ENCODE measurements around the gene PIGQ. TPM values are rescaled to one million over a fixed set of nuclear protein-coding genes. Genes with fewer than 3 reads are reported as not detected.

Gene PIGQ
- total and polyA plus RNA-seq, 2 of the 13 experiments (the other 11 are each of a cell fraction or from before 2014, with no cell fraction given): 7.7 to 19.7 TPM

GRCh38 chr16:524274-525040, 45.3 kb upstream of the PIGQ start (continued):
- TF ChIP-seq ARID3A (IDR thresholded peaks at IDR 0.05; ENCODE audit: low read depth, low read length) (no peak), ZNF891 (CRISPR knock-in tag; IDR thresholded peaks at IDR 0.05) (no peak), ZC3H13 (CRISPR knock-in tag; IDR thresholded peaks at IDR 0.05) (peak; percentile 93), ZBTB20 (CRISPR knock-in tag; IDR thresholded peaks at IDR 0.05; ENCODE audit: borderline replicate concordance, low read depth) (no peak), KDM4B (CRISPR knock-in tag; IDR thresholded peaks at IDR 0.05) (0 out of 2 replicates have a peak, but pooled peaks have one; percentile 22), AGO1 (IDR thresholded peaks at IDR 0.05; ENCODE audit: low read depth, low read length, poor library complexity, severe bottlenecking) (peak; percentile 93), POLR2G (IDR thresholded peaks at IDR 0.05; ENCODE audit: low read depth, low read length) (peak; percentile 46)

GRCh38 chr16:525123-525519, 44.6 kb upstream of the PIGQ start:
- DNase-seq (ENCODE audit: low spot score) (no peak), ATAC-seq (no peak), FAIRE-seq (no peak)
- H3K4me1 ChIP-seq (ENCODE audit: insufficient read depth, low read length): peaks cover 43% of the 10 kb centered on the region
- H3K27ac ChIP-seq (ENCODE audit: extremely low read length, insufficient read depth, low read length): no peak overlapping the region
- H3K9ac ChIP-seq (ENCODE audit: insufficient read depth, low read depth, low read length): peak overlapping the region; percentile 98; the same call in 1 of the 2 replicates
- WGBS (ENCODE audit: low lambda C conversion rate): 97% methylated on average over 6 of the region's 8 CpGs
- CTCF ChIA-PET (ENCODE audit: low intra/inter-chr PET ratio, low total read pairs): no interaction called here
- peaks cover 7% of the 10 kb centered on the region; the same call in 1 of the 2 replicates for H4K20me1 ChIP-seq (ENCODE audit: insufficient read depth, low read length)
- H3K9me3 ChIP-seq (ENCODE audit: low read length): no peaks in the 10 kb centered on the region
- POLR2A ChIA-PET: interaction anchor here (2.2 to 2.7 kb wide), 2 partner anchors 9 to 24 kb away, joined by 7 to 35 read pairs; no protein-coding TSS in a partner anchor
- H3K36me3 ChIP-seq (replicated peaks in 1 of 2; ENCODE audit: control insufficient read depth in 1 of 2, insufficient read depth in 2 of 2, low read length in 2 of 2): peaks cover 6 to 16% of the 10 kb centered on the region in 2 experiments; a peak in 4 of 5 replicates
- in situ Hi-C loops (cut with HindIII; ENCODE audit: extremely low pct_ligation_motif_present, low pct_unique_long_range_greater_than_20kb): no loop called here
- intact Hi-C loops (cut with micrococcal nuclease; ENCODE audit: unreplicated experiment): no loop called here
- H3K4me2 ChIP-seq (ENCODE audit: low read depth, low read length): peak overlapping the region; percentile 99; the same call in 1 of the 2 replicates
- no peak overlapping the region for H2AFZ ChIP-seq (ENCODE audit: low read length)
- H3K79me2 ChIP-seq (ENCODE audit: insufficient read depth, low read length): peaks cover 37% of the 10 kb centered on the region
- H3K27me3 ChIP-seq (ENCODE audit: control insufficient read depth in 1 of 2, insufficient read depth in 2 of 2, low read length in 2 of 2): no peaks in the 10 kb centered on the region; a peak in 1 of 5 replicates
- no TSS peak for BruUV-seq (replicated peaks)
- no peak overlapping the region; a peak in 1 of 6 replicates for H3K4me3 ChIP-seq (replicated peaks in 1 of 3; ENCODE audit: insufficient read depth in 1 of 3, low read depth in 2 of 3, low read length in 3 of 3)
- TF ChIP-seq BATF2 (CRISPR knock-in tag; IDR thresholded peaks at IDR 0.05) (no peak), ZNF326 (CRISPR knock-in tag; IDR thresholded peaks at IDR 0.05; ENCODE audit: borderline replicate concordance) (peak; percentile 69; the same call in 1 of the 2 replicates), POLR2AphosphoS5 (IDR thresholded peaks at IDR 0.05; ENCODE audit: low read depth, low read length) (0 out of 2 replicates have a peak, but pooled peaks have one; percentile 12), POLR2A (IDR thresholded peaks at IDR 0.05; ENCODE audit: insufficient read depth in 1 of 2, low read depth in 2 of 2, low read length in 2 of 2) (0 out of 4 replicates have a peak, but pooled peaks of 1 of the 2 experiments have one; percentile 27), ZNF709 (CRISPR knock-in tag; IDR thresholded peaks at IDR 0.05) (no peak), GLI4 (CRISPR knock-in tag; IDR thresholded peaks at IDR 0.05; ENCODE audit: borderline replicate concordance) (no peak), ELF3 (CRISPR knock-in tag; IDR thresholded peaks at IDR 0.05) (no peak), ZNF207 (IDR thresholded peaks at IDR 0.05; ENCODE audit: borderline replicate concordance) (no peak), PRDM4 (CRISPR knock-in tag; IDR thresholded peaks at IDR 0.05; ENCODE audit: borderline replicate concordance) (no peak), ZNF3 (CRISPR knock-in tag; IDR thresholded peaks at IDR 0.05) (no peak), FLYWCH1 (CRISPR knock-in tag; IDR thresholded peaks at IDR 0.05) (no peak), MEF2D (CRISPR knock-in tag; IDR thresholded peaks at IDR 0.05) (no peak)

Data from HepG2 (cell line).